A172 (cell line): ENCODE results near the gene PTPRD. TPM values are rescaled to one million over a fixed set of nuclear protein-coding genes. Genes with fewer than 3 reads are reported as not detected.
"Not testable (repeated sequence)": the region's sequence is repeated elsewhere in the genome, so short reads cannot be mapped to it uniquely, and the experiment has no call there.

Experiments
- DNase-seq: peaks from one replicate; pipeline ENCODE4 v3.0.0-alpha.2; 2015; ENCODE audit warnings: low spot score
- total RNA-seq: library from RNA; depleted of rRNA; stranded (reverse); fragments of >200 nt; shearing (Covaris generic); gene quantifications from 2 replicates; pipeline ENCODE4 v1.2.3, GENCODE V29; 2014

Gene PTPRD
- total RNA-seq, 1 experiment from 2014 or later, result 0.71 TPM

GRCh38 chr9:9326749-9327148, 1286.1 kb downstream of the PTPRD start:
- no peak for DNase-seq

- no peak for DNase-seq
These were observed 1293.8 kb downstream of the PTPRD start for GRCh38 chr9:9319007-9319406.

GRCh38 chr9:9310743-9311142, 1302.1 kb downstream of the PTPRD start:
- not testable (repeated sequence) for DNase-seq

GRCh38 chr9:9305600-9305999, 1307.2 kb downstream of the PTPRD start:
- DNase-seq, result no peak

- DNase-seq, result no peak
These were observed 1313.7 kb downstream of the PTPRD start for GRCh38 chr9:9299134-9299533.

DNA sequence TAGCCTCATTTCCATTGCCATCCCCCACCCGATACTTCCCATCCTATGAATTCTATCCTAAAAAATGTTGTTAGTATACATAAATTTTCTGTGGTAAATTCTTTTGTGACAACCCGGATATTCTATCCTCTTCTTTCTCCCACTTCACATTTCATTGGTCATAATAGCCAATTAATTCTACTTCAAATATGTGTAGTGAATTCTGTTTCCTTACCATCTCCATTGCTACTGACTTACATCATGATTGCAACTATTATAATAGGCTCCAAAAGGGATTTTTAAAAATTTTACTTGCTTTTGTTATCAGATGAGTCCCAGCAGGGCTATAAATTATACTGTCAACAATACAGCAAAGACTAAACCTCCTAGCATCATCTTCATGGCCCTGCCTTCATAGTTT, 1326.8 kb downstream of the PTPRD start:
- DNase-seq, result peak; percentile 60

GRCh38 chr9:9284201-9284600, 1328.6 kb downstream of the PTPRD start:
- no peak for DNase-seq

DNA sequence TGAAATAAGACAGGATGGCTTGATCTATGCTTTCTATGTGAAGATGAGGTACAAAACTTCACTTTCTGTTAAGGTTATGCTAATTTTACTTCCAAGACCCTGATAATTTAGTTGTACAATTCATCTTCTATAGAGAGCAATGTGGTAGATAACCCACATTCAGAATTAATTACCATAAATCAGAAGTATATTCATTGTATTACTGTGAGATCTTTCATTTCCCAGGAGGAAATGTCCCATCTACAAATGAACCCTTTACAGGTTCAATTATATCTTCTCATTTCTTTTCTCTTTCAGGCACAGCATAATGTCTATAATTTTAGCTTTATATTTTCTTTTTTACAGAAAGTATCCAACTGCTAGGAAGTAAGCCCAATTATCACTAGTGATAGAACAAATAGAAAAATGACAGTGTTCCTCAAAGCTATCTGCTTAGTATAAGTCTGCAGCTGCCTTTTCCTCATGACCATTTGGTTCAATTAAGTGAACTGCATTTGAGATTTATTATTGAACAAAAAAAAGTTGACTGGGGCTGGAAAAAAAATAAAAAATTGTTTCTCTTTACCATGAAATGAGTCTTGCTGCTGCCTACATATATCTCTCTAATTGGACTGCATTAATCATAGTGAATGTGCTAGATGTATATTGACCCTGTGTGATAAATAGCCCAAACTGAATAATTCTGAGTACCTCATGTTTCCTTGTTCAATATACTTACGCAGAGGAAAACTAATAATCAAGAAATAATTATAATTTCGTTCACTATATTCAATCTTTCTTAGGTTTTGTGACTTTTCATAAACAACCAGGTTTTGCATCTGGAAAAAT, 1329.4 kb downstream of the PTPRD start:
- DNase-seq, result no peak

- DNase-seq, result no peak
These were observed 1337.2 kb downstream of the PTPRD start for GRCh38 chr9:9275601-9276000.

DNA sequence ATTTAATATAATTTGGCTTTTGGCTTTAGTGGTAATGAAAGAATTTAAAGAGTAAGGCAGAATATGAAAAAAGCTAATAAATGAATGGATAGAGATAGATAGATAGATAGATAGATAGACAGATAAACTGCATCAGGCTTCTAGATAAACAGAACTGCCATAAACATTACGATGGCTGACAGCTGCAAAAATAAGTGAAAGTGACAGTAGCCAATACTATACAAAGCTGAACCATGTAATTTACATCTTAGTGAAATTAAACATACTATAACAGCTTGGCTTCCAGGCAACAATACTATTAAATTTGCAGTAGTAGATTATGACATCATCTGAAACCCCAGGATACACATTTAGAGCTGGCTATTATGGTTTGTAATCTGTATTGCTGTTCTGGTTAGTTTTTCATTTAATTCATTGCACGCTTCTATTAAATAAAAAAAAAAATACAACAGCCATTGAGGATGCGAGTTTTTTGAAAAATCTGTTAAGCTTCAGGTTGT, 1354.8 kb downstream of the PTPRD start:
- DNase-seq, result no peak

DNA sequence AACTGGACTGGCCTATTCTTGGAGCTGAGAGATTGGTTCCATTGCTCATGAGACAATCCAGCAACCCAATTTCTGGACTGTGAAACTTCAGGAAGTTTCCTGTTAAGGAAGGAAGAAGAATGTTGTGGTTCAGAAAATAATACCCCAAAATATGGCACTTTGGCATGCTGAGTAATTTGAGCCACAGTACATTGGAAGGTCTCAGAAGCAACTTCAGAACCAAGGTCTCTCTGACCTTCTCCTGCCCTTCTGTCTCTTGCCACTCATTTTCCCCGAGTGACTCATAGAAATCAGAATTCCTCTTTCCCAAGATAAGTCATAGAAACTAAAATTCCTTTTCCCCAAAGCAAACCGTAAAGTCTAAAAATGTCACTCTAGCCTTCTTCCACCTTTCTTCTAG, 1366.1 kb downstream of the PTPRD start:
- DNase-seq, result peak; percentile 32

DNA sequence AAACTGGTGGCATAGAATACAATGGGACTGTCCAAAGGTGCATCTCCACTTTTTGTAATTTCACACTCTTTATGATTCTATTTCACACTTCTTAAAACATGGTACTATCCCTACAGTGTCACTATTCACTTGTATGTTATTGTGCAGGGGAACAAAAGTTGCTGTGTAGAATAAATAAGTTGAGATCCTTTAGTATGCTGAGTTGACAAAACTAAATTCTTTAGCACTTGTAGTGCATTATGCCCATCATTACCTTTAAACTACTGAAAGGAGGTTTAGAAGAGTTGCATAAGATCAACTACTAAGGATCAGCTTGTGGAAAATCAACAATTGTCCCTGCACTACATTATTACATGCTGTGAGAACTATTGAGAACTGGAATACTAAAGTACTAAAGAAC, 1380.9 kb downstream of the PTPRD start:
- no peak for DNase-seq

- no peak for DNase-seq
These were observed 1383.5 kb downstream of the PTPRD start for GRCh38 chr9:9229269-9229668.

DNA sequence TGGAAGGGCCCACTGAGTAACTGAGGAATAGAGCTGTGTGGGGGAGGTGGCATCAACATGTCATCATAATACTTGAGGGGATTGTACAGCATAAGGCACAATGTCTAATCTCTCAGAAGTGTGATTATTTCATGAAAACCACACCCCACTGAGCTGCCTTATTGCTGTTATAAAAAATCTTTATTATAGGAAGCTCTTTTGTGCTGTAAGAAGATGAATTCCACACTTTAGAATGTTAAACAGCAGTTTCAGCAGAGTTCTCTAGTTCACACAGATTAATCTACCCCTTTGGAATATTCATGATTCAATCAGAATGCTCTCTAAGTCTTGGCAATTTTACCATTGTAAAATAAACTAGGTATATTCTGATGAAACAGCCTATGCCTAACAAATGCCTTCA, 1389.6 kb downstream of the PTPRD start:
- no peak for DNase-seq

GRCh38 chr9:9222730-9223129, 1390.1 kb downstream of the PTPRD start:
- DNase-seq, result no peak

- DNase-seq, result no peak
These were observed 1395.9 kb downstream of the PTPRD start for GRCh38 chr9:9216934-9217333.

DNA sequence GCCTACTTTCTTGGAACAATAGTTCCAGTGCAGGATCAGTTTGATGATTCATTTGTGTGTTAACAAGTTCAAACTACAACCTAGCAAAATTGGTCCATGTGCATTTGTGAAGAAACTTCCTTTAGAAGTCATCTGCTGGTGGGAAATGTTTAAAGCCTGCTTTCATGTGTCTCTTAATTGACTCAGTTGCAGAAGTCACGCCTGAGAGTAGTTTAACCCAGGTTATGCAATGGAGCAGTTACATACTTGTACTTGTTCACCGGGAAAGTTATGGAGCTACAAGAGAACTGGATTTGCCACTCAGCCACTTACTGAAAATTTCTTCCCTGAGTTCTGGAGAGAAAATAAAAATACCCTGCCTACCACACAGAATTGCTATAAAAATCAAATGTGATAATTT, 1397.8 kb downstream of the PTPRD start:
- no peak for DNase-seq

- DNase-seq, result no peak
These were observed 1398.7 kb downstream of the PTPRD start for GRCh38 chr9:9214066-9214465.

GRCh38 chr9:9212963-9213362, 1399.8 kb downstream of the PTPRD start:
- no peak for DNase-seq

DNA sequence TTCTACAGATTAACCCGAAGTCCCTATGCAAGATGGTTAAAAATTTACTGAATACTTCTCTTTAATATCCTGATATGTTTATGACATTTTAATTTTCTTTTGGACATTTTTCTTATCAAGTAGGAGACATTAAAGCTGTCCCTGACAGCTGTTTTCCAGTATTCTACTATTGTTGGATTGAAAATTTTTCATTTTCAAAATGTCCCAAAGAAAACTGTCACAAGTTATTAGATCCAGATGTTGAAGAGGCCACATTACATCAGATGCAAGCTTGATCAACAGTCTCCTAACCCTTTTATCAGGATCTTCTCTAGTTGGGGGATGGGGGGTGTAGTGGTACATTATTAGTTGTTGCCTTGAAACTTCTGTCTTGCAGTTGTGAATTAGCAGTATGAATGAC, 1410.5 kb downstream of the PTPRD start:
- no peak for DNase-seq

GRCh38 chr9:9186086-9186485, 1426.7 kb downstream of the PTPRD start:
- no peak for DNase-seq

- DNase-seq, result no peak
These were observed 1430.4 kb downstream of the PTPRD start for GRCh38 chr9:9182431-9182830.

DNA sequence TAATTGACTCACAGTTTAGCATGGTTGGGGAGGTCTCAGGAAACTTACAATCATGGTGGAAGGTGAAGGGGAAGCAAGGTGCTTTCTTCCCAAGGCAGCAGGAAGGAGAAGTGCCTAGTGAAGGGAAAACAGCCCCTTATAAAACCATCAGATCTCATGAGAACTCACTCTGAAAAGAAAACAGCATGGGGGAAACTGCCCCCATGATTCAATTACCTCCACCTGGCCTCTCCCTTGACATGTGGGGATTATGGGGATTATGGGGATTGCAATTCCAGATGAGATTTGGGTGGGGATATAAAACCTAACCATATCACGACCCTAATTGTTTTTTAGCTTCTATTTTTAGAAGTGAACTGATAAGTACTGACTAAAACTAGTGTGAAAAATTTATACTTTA, 1435.7 kb downstream of the PTPRD start:
- DNase-seq, result no peak

- no peak for DNase-seq
These were observed 1438.4 kb downstream of the PTPRD start for GRCh38 chr9:9174358-9174757.
